Pericardium fibroblast (primary cell): ENCODE data around the gene ANAPC16. TPM values are rescaled to one million over a fixed set of nuclear protein-coding genes. Genes with fewer than 3 reads are reported as not detected.

Experiments used
- total RNA-seq: library from RNA; depleted of rRNA; stranded (reverse); fragments of >200 nt; gene quantifications from 2 replicates; pipeline ENCODE4 v1.2.3, GENCODE V29; 2015

ANAPC16 gene
- total RNA-seq = 53.0 and 70.2 TPM in 2 replicates

DNA sequence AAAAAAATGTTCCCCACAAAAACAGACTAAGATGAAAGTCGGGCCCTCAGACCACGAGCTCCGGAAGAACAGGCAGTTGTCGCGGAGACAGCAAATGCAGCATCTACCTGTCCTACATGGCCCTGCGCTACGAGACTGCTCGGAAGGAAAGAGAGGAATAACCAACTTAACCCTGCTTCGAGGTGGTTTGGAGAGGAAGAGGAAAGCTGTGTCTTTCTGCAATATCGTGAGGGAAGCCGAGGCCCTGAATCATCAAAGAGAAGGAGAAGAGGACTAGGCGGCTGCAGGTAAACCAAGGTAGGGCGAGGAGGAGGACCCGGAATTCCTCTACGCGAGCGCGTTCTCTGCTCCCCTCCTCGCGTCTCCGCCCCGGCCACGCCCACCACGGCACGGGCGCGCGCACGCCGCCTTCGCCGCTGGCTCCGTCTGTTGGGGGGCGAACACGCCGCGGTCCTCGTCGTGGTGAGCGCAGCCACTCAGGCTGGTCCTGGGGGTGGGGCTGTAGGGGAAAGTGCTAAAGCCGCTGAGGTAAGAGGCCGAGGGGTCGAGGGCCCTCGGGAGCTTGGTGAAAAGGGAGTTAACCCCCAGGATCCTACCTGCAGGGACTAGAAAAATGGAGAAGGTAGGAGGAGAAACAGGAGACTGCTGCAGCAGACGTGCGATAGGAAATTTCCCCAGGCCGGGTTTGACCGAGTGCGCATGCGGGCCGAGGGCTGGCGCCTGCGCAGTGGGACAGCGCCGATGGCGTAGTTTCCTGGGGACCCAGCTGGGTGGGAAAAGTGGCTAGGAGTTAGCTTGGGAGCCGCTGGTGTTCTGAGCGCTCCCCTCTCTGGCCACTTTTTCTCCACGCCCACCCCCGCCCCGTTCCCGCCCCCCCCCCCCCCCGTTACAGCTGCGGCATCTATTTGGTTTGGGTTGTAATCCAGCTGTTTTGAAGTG is at the start of gene ANAPC16, which contains the start of gene ASCC1:
Gene ANAPC16, plus strand, starts transcription at position 402 of the 939 bp plus-strand sequence. CDS start 7,903 bp downstream, outside the sequence.
Gene ASCC1, minus strand, starts transcription at position 666 of the 939 bp plus-strand sequence. CDS start 2,978 bp downstream, outside the sequence.

DNA sequence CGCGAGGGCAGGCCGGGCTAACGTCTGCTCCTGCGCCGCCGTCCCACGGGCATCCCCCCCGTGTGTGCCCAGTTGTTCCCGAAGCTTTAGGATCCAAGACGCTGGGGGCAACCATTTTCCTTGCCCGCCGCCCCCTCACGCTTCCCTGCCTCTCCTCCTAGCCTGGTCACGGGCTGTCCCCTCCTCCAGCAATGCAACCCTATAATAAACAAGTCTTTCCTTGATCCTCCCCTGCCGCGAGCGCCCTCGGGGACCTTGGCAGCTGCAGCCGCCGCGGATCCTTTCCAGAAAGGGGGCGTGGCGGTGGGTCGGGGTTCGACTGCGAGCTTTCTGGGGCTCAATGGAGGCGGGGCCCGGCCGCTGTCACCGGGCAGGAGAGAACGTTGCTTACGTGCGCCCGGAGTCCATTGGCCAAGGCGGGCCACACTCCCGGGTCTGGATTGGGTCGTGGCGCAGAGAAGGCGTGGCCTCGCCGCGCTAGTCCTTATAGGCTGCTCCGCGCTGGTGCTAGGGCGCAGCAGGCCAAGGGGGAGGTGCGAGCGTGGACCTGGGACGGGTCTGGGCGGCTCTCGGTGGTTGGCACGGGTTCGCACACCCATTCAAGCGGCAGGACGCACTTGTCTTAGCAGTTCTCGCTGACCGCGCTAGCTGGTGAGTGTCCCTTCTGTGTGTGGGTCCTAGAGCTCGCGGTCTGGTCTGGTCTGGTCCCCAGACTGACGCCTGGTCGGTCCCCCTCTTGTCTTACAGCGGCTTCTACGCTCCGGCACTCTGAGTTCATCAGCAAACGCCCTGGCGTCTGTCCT is 57.8 kb downstream of the ANAPC16 start, which contains the start of gene DDIT4:
Gene DDIT4, plus strand, starts transcription at position 515 of the 803 bp plus-strand sequence. CDS start 293 bp downstream, outside the sequence.

Other genes with a start within 250 kb of the ANAPC16 start
- gene SPOCK2, start 127.5 kb upstream of the ANAPC16 start, total RNA-seq = under 0.01 and 0.26 TPM in 2 replicates
- gene ASCC1, start 264 bp downstream of the ANAPC16 start, total RNA-seq = 23.8 and 33.6 TPM in 2 replicates
- gene DDIT4, start 57.9 kb downstream of the ANAPC16 start, total RNA-seq = 427 and 480 TPM in 2 replicates
- gene DNAJB12, start 138.9 kb downstream of the ANAPC16 start, total RNA-seq = 22.9 and 25.2 TPM in 2 replicates